ENCODE measurements around the gene MAP1S.
A peak's percentile ranks its signal among the peaks of the same experiment; 100 is the strongest.
"Not testable (repeated sequence)": the region's sequence is repeated elsewhere in the genome, so short reads cannot be mapped to it uniquely, and the experiment has no call there.

MAP1S gene

GRCh38 chr19:17767559-17767958 is 48.3 kb downstream of the MAP1S start:
- H3K4me1 ChIP-seq (ENCODE audit: insufficient read depth, insufficient read length), result peaks cover 5% of the 10 kb centered on the region
- no peak overlapping the region for H3K4me3 ChIP-seq (ENCODE audit: insufficient read length, low read depth)
- H3K9me3 ChIP-seq (ENCODE audit: insufficient read depth, low read length), result no peaks in the 10 kb centered on the region
- H3K27me3 ChIP-seq (ENCODE audit: insufficient read depth, insufficient read length), result no peaks in the 10 kb centered on the region
- no peak for TF ChIP-seq YY1 (IDR thresholded peaks at IDR 0.05; ENCODE audit: insufficient read depth, insufficient read length)
- no peaks in the 10 kb centered on the region for H3K36me3 ChIP-seq (ENCODE audit: insufficient read depth, insufficient read length, low read length)
- no peak for DNase-seq (ENCODE audit: low read depth, low spot score)
- no peak overlapping the region for H3K9ac ChIP-seq (ENCODE audit: insufficient read length, low read depth)

DNA sequence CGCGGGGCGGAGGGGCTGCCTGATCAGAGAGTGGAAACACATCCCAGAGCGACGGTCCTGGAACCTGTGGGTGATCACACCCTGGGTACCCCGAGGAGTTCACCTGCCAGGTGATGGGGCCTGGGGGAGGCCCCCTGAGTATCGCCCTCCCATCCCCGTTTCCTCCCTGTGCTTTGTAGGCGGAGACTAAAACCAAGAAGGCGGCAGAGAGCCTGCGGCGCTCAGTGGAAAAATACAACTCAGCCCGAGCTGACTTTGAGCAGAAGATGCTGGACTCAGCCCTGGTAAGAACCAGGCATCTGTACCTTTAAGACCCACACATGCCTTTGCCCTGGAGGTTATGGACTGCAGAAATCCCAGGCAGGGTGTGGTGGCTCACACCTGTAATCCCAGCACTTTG is 51.3 kb downstream of the MAP1S start:
- Histone ChIP-seq H3K9ac (ENCODE audit: insufficient read length, low read depth) (no peak overlapping the region), H3K9me3 (ENCODE audit: insufficient read depth, low read length) (no peaks in the 10 kb centered on the region), H3K4me1 (ENCODE audit: insufficient read depth, insufficient read length) (peaks cover 7% of the 10 kb centered on the region), H3K36me3 (ENCODE audit: insufficient read depth, insufficient read length, low read length) (no peaks in the 10 kb centered on the region), H3K4me3 (ENCODE audit: insufficient read length, low read depth) (no peak overlapping the region), H3K27me3 (ENCODE audit: insufficient read depth, insufficient read length) (no peaks in the 10 kb centered on the region)
- DNase-seq (ENCODE audit: low read depth, low spot score), result no peak
- TF ChIP-seq ZNF274 (IDR thresholded peaks at IDR 0.05; ENCODE audit: low read depth, low read length), result no peak
- no peak for TF ChIP-seq SUZ12 (IDR thresholded peaks at IDR 0.05; ENCODE audit: extremely low read depth, insufficient read depth, insufficient read length)
- TF ChIP-seq YY1 (IDR thresholded peaks at IDR 0.05; ENCODE audit: insufficient read depth, insufficient read length), result no peak

DNA sequence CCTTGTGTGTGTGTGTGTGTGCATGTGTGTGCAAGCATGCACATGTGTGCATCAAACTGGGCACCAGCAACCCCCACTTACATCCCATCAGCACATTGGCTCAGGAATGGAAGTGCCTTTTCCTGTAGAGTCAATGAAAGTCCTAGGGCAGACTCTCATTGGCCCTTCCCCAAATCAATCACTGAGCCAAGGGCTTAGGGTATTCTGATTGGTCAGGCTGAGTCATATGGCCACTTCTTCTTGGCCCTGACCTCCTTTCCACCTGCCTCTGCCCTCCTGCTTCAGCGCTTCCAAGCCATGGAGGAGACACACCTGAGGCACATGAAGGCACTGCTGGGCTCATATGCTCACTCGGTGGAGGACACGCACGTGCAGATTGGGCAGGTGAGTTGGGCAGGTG is 52.9 kb downstream of the MAP1S start:
- H3K36me3 ChIP-seq (ENCODE audit: insufficient read depth, insufficient read length, low read length), result no peaks in the 10 kb centered on the region
- H3K4me3 ChIP-seq (ENCODE audit: insufficient read length, low read depth), result no peak overlapping the region
- H3K9ac ChIP-seq (ENCODE audit: insufficient read length, low read depth), result no peak overlapping the region
- H3K27me3 ChIP-seq (ENCODE audit: insufficient read depth, insufficient read length), result no peaks in the 10 kb centered on the region
- H3K4me1 ChIP-seq (ENCODE audit: insufficient read depth, insufficient read length), result peaks cover 4% of the 10 kb centered on the region
- TF ChIP-seq SUZ12 (IDR thresholded peaks at IDR 0.05; ENCODE audit: extremely low read depth, insufficient read depth, insufficient read length) (no peak), YY1 (IDR thresholded peaks at IDR 0.05; ENCODE audit: insufficient read depth, insufficient read length) (no peak), ZNF274 (IDR thresholded peaks at IDR 0.05; ENCODE audit: low read depth, low read length) (no peak)
- no peak for DNase-seq (ENCODE audit: low read depth, low spot score)
- no peaks in the 10 kb centered on the region for H3K9me3 ChIP-seq (ENCODE audit: insufficient read depth, low read length)

DNA sequence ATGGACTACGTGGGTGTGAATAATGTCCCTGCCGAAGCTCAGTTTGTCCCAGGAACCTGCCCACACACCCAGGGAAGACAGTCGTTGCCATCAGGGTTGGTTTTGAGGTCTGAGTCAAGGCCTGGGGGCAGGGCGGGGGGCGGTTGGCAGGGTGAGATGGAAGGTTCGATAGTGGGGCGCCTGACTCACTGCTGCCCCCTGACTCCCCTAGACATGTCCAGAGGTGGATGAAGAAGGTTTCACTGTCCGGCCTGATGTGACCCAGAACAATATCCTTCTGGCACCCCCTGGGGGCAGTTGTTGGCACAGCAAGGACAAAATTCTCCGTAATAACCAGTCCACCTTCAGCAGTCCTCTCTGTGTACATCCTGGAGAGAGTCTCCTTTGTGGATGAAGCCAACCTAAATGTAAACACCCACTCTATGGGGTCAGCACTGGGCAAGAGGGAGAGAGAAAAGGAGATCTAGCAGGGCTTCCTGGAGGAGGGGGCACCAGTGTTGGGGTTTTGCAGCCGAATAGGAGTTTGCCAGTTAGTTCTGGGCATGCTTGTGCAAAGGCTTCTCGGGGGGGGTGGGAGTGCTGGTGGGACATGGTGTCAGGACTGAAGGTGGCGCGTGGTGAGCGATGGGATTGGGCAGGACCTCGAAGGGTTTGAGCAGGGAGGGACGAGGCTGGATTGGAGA is 56.1 kb downstream of the MAP1S start:
- Histone ChIP-seq H3K4me3 (ENCODE audit: insufficient read length, low read depth) (no peak overlapping the region), H3K9me3 (ENCODE audit: insufficient read depth, low read length) (no peaks in the 10 kb centered on the region), H3K27me3 (ENCODE audit: insufficient read depth, insufficient read length) (no peaks in the 10 kb centered on the region), H3K36me3 (ENCODE audit: insufficient read depth, insufficient read length, low read length) (no peaks in the 10 kb centered on the region), H3K4me1 (ENCODE audit: insufficient read depth, insufficient read length) (peaks cover 11% of the 10 kb centered on the region), H3K9ac (ENCODE audit: insufficient read length, low read depth) (no peak overlapping the region)
- no peak for DNase-seq (ENCODE audit: low read depth, low spot score)
- TF ChIP-seq YY1 (IDR thresholded peaks at IDR 0.05; ENCODE audit: insufficient read depth, insufficient read length) (no peak), ZNF274 (IDR thresholded peaks at IDR 0.05; ENCODE audit: low read depth, low read length) (no peak), SUZ12 (IDR thresholded peaks at IDR 0.05; ENCODE audit: extremely low read depth, insufficient read depth, insufficient read length) (no peak)

GRCh38 chr19:17775991-17776803 is 56.9 kb downstream of the MAP1S start:
- Histone ChIP-seq H3K4me3 (ENCODE audit: insufficient read length, low read depth) (no peak overlapping the region), H3K9ac (ENCODE audit: insufficient read length, low read depth) (no peak overlapping the region), H3K27me3 (ENCODE audit: insufficient read depth, insufficient read length) (no peaks in the 10 kb centered on the region), H3K9me3 (ENCODE audit: insufficient read depth, low read length) (no peaks in the 10 kb centered on the region), H3K36me3 (ENCODE audit: insufficient read depth, insufficient read length, low read length) (no peaks in the 10 kb centered on the region), H3K4me1 (ENCODE audit: insufficient read depth, insufficient read length) (peaks cover 13% of the 10 kb centered on the region)
- TF ChIP-seq ZNF274 (IDR thresholded peaks at IDR 0.05; ENCODE audit: low read depth, low read length) (no peak), SUZ12 (IDR thresholded peaks at IDR 0.05; ENCODE audit: extremely low read depth, insufficient read depth, insufficient read length) (no peak)
- DNase-seq (ENCODE audit: low read depth, low spot score), result no peak

DNA sequence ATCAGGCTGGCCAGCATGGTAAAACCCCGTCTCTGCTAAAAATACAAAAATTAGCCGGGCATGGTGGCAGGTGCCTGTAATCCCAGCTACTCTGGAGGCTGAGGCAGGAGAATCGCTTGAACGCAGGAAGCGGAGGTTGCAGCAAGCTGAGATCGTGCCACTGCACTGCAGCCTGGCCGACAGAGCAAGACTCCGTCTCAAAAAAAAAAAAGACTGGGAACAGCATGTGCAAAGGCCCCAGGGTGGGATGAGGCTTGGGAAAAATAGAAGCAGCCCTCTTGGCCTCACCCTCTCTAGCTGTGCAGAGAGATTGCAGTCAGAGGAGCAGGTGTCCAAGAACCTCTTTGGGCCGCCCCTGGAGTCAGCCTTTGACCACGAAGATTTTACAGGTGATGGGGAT is 58.6 kb downstream of the MAP1S start:
- H3K9me3 ChIP-seq (ENCODE audit: insufficient read depth, low read length); H3K4me3 ChIP-seq (ENCODE audit: insufficient read length, low read depth); H3K36me3 ChIP-seq (ENCODE audit: insufficient read depth, insufficient read length, low read length); DNase-seq (ENCODE audit: low read depth, low spot score); H3K9ac ChIP-seq (ENCODE audit: insufficient read length, low read depth); H3K27me3 ChIP-seq (ENCODE audit: insufficient read depth, insufficient read length): not testable (repeated sequence)
- peaks cover 16% of the 10 kb centered on the region for H3K4me1 ChIP-seq (ENCODE audit: insufficient read depth, insufficient read length)

DNA sequence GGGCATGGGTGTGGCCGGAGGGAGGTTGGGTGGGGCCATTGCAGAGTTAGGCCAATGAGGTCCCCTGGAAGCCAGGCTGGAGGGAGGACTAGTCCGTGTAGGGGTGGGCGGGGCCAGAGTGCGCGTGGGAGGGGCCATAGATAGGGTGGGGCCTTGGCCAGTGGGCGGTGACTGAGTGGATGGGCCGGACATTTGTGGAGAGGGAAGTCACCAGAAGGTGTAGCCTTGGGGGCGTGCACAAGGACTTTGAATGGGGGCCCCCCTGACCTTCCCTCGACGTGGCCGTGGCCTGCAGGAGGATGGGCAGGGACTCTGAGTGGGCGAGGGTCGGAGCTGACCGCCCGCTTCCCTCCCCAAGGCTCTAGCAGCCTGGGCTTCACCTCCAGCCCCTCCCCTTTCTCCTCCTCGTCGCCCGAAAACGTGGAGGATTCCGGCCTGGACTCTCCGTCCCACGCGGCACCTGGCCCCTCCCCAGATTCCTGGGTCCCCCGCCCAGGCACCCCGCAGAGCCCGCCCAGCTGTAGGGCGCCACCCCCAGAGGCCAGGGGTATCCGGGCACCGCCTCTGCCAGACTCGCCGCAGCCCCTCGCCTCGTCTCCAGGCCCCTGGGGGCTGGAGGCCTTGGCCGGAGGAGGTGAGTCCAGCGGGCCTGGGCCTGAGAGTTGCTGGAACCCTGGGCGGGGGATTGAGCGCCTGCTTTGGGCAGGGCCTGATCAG is 59.1 kb downstream of the MAP1S start:
- Histone ChIP-seq H3K4me3 (ENCODE audit: insufficient read length, low read depth) (peak overlapping the region; percentile 75), H3K9me3 (ENCODE audit: insufficient read depth, low read length) (no peaks in the 10 kb centered on the region), H3K4me1 (ENCODE audit: insufficient read depth, insufficient read length) (peaks cover 18% of the 10 kb centered on the region), H3K36me3 (ENCODE audit: insufficient read depth, insufficient read length, low read length) (peaks cover 5% of the 10 kb centered on the region), H3K9ac (ENCODE audit: insufficient read length, low read depth) (peak overlapping the region; percentile 71), H3K27me3 (ENCODE audit: insufficient read depth, insufficient read length) (no peaks in the 10 kb centered on the region)
- TF ChIP-seq YY1 (IDR thresholded peaks at IDR 0.05; ENCODE audit: insufficient read depth, insufficient read length), result no peak
- TF ChIP-seq ZNF274 (IDR thresholded peaks at IDR 0.05; ENCODE audit: low read depth, low read length), result no peak
- no peak for TF ChIP-seq SUZ12 (IDR thresholded peaks at IDR 0.05; ENCODE audit: extremely low read depth, insufficient read depth, insufficient read length)
- DNase-seq (ENCODE audit: low read depth, low spot score), result peak; percentile 88
